ENCODE measurements around the gene GBA3.

GBA3 gene

DNA sequence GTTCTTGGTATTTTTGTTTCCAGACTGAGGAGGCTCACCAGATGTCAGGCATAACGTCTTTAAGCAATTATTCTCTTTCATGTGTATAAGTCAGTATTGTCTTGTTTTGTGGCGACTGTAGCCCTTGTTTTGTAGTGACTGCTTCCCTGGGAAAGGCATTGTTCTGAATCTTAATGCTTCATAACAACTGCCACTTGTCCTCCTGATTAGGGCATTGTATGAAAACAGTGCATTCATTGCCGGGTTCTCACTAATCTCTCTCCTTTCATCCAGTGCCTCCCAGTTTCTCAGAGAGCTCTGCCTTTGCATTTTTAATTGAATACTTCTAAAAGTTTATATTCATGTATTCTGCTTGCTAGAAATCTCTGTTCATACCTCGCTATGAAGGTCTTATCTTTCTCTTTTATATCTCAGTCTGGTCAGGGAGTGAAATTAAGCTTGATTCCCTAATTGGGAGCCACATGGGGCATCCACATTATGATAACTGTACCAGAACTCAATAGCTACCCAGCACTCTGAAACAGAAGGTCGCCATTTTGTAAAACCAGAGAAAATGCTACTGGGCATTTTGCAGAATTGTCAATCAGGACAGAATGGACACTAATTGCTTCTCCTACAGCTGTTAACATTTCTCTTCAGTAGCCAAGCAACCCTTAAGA is 149.8 kb downstream of the GBA3 start (continued):
- TF ChIP-seq, protein P1, sequence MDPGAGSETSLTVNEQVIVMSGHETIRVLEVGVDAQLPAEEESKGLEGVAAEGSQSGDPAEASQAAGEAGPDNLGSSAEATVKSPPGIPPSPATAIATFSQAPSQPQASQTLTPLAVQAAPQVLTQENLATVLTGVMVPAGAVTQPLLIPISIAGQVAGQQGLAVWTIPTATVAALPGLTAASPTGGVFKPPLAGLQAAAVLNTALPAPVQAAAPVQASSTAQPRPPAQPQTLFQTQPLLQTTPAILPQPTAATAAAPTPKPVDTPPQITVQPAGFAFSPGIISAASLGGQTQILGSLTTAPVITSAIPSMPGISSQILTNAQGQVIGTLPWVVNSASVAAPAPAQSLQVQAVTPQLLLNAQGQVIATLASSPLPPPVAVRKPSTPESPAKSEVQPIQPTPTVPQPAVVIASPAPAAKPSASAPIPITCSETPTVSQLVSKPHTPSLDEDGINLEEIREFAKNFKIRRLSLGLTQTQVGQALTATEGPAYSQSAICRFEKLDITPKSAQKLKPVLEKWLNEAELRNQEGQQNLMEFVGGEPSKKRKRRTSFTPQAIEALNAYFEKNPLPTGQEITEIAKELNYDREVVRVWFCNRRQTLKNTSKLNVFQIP (CRISPR knock-in tag; IDR thresholded peaks at IDR 0.05; ENCODE audit: borderline replicate concordance, low read depth) = no peak
- TF ChIP-seq OSR1 (CRISPR knock-in tag; IDR thresholded peaks at IDR 0.05) = no peak
- no peak for TF ChIP-seq ZNF70 (CRISPR knock-in tag; IDR thresholded peaks at IDR 0.05)
- TF ChIP-seq, protein P2, sequence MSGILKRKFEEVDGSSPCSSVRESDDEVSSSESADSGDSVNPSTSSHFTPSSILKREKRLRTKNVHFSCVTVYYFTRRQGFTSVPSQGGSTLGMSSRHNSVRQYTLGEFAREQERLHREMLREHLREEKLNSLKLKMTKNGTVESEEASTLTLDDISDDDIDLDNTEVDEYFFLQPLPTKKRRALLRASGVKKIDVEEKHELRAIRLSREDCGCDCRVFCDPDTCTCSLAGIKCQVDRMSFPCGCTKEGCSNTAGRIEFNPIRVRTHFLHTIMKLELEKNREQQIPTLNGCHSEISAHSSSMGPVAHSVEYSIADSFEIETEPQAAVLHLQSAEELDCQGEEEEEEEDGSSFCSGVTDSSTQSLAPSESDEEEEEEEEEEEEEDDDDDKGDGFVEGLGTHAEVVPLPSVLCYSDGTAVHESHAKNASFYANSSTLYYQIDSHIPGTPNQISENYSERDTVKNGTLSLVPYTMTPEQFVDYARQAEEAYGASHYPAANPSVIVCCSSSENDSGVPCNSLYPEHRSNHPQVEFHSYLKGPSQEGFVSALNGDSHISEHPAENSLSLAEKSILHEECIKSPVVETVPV (CRISPR knock-in tag; IDR thresholded peaks at IDR 0.05) = no peak
- no peak for TF ChIP-seq ESRRG (CRISPR knock-in tag; IDR thresholded peaks at IDR 0.05)
- TF ChIP-seq, protein P3, sequence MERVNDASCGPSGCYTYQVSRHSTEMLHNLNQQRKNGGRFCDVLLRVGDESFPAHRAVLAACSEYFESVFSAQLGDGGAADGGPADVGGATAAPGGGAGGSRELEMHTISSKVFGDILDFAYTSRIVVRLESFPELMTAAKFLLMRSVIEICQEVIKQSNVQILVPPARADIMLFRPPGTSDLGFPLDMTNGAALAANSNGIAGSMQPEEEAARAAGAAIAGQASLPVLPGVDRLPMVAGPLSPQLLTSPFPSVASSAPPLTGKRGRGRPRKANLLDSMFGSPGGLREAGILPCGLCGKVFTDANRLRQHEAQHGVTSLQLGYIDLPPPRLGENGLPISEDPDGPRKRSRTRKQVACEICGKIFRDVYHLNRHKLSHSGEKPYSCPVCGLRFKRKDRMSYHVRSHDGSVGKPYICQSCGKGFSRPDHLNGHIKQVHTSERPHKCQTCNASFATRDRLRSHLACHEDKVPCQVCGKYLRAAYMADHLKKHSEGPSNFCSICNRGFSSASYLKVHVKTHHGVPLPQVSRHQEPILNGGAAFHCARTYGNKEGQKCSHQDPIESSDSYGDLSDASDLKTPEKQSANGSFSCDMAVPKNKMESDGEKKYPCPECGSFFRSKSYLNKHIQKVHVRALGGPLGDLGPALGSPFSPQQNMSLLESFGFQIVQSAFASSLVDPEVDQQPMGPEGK (CRISPR knock-in tag; IDR thresholded peaks at IDR 0.05; ENCODE audit: borderline replicate concordance) = no peak
- no peak for TF ChIP-seq ZNF8 (CRISPR knock-in tag; IDR thresholded peaks at IDR 0.05)
- TF ChIP-seq BACH2 (CRISPR knock-in tag; IDR thresholded peaks at IDR 0.05; ENCODE audit: borderline replicate concordance) = no peak

DNA sequence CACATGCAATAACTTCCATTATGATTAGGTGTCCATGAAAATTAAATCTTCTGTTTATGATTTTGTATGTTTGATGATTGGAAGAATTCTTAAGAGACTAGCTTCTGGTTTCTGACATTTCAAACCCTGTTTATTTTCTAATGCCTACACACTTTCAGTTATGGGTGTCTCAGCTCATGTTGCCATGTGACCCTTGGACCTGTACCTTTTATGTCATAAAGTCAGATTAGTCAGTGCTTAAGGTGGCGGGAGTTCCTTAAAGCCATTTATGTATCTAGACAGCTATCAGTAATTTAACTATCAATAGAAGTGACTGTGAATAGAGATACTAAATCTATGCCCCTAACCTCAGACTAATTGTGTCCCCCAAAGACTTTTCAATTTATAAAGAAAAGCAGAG is 155.6 kb downstream of the GBA3 start:
- ATAC-seq = no peak
- no peak for TF ChIP-seq SNAI2 (CRISPR knock-in tag; IDR thresholded peaks at IDR 0.05)

- no peak for ATAC-seq
- TF ChIP-seq ESRRG (CRISPR knock-in tag; IDR thresholded peaks at IDR 0.05) = no peak
- TF ChIP-seq TCF4 (CRISPR knock-in tag; IDR thresholded peaks at IDR 0.05; ENCODE audit: borderline replicate concordance) = no peak
- TF ChIP-seq ISL1 (CRISPR knock-in tag; IDR thresholded peaks at IDR 0.05) = no peak
- TF ChIP-seq, protein P4, sequence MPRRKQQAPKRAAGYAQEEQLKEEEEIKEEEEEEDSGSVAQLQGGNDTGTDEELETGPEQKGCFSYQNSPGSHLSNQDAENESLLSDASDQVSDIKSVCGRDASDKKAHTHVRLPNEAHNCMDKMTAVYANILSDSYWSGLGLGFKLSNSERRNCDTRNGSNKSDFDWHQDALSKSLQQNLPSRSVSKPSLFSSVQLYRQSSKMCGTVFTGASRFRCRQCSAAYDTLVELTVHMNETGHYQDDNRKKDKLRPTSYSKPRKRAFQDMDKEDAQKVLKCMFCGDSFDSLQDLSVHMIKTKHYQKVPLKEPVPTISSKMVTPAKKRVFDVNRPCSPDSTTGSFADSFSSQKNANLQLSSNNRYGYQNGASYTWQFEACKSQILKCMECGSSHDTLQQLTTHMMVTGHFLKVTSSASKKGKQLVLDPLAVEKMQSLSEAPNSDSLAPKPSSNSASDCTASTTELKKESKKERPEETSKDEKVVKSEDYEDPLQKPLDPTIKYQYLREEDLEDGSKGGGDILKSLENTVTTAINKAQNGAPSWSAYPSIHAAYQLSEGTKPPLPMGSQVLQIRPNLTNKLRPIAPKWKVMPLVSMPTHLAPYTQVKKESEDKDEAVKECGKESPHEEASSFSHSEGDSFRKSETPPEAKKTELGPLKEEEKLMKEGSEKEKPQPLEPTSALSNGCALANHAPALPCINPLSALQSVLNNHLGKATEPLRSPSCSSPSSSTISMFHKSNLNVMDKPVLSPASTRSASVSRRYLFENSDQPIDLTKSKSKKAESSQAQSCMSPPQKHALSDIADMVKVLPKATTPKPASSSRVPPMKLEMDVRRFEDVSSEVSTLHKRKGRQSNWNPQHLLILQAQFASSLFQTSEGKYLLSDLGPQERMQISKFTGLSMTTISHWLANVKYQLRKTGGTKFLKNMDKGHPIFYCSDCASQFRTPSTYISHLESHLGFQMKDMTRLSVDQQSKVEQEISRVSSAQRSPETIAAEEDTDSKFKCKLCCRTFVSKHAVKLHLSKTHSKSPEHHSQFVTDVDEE (CRISPR knock-in tag; IDR thresholded peaks at IDR 0.05) = no peak
- TF ChIP-seq OSR1 (CRISPR knock-in tag; IDR thresholded peaks at IDR 0.05) = no peak
- TF ChIP-seq PPARA (CRISPR knock-in tag; IDR thresholded peaks at IDR 0.05; ENCODE audit: borderline replicate concordance) = no peak
- TF ChIP-seq TOX (CRISPR knock-in tag; IDR thresholded peaks at IDR 0.05; ENCODE audit: borderline replicate concordance) = no peak
- TF ChIP-seq ARNTL (CRISPR knock-in tag; IDR thresholded peaks at IDR 0.05; ENCODE audit: borderline replicate concordance, low read depth) = no peak
- TF ChIP-seq SNAI2 (CRISPR knock-in tag; IDR thresholded peaks at IDR 0.05) = no peak
- TF ChIP-seq ZFP30 (CRISPR knock-in tag; IDR thresholded peaks at IDR 0.05) = no peak
- no peak for TF ChIP-seq ZNF565 (CRISPR knock-in tag; conservative IDR thresholded peaks at IDR 0.05; ENCODE audit: low read depth)
- TF ChIP-seq CSDC2 (CRISPR knock-in tag; IDR thresholded peaks at IDR 0.05) = no peak
These were observed 157.3 kb downstream of the GBA3 start for GRCh38 chr4:22850055-22850454.

DNA sequence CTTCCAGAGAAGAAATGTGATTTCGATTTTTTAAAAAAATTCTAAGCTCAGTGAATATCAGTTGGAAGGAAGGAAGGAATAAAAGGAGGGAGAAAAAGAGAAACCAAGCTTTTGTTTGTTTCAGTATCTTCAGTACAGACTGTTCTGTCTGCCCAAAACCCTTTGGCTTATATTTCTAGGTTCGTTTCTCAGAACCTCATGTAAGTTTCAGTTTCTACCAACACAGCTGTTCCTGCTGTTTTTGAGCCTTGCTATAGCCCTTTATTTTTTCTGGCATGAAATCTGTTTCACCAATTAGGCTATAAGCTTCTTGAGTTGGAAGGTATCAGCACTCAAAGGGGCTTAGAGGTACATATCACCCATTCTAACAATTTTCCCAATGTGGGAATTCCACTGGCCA is 157.9 kb downstream of the GBA3 start:
- no peak for ATAC-seq
- no peak for TF ChIP-seq TCF4 (CRISPR knock-in tag; IDR thresholded peaks at IDR 0.05; ENCODE audit: borderline replicate concordance)

GRCh38 chr4:22857411-22857810 is 164.7 kb downstream of the GBA3 start:
- no peak for ATAC-seq
- TF ChIP-seq, protein P3 (CRISPR knock-in tag; IDR thresholded peaks at IDR 0.05; ENCODE audit: borderline replicate concordance) = no peak
- no peak for TF ChIP-seq ZNF70 (CRISPR knock-in tag; IDR thresholded peaks at IDR 0.05)
- no peak for TF ChIP-seq ISL1 (CRISPR knock-in tag; IDR thresholded peaks at IDR 0.05)
- TF ChIP-seq ZFP3 (CRISPR knock-in tag; IDR thresholded peaks at IDR 0.05) = no peak
- TF ChIP-seq TCF4 (CRISPR knock-in tag; IDR thresholded peaks at IDR 0.05; ENCODE audit: borderline replicate concordance) = no peak
- no peak for TF ChIP-seq SNAI2 (CRISPR knock-in tag; IDR thresholded peaks at IDR 0.05)
- TF ChIP-seq ZC3H10 (CRISPR knock-in tag; IDR thresholded peaks at IDR 0.05) = no peak
- no peak for TF ChIP-seq ZFP30 (CRISPR knock-in tag; IDR thresholded peaks at IDR 0.05)
- TF ChIP-seq BACH2 (CRISPR knock-in tag; IDR thresholded peaks at IDR 0.05; ENCODE audit: borderline replicate concordance) = no peak
- TF ChIP-seq PPARA (CRISPR knock-in tag; IDR thresholded peaks at IDR 0.05; ENCODE audit: borderline replicate concordance) = no peak
- no peak for TF ChIP-seq RARB (CRISPR knock-in tag; IDR thresholded peaks at IDR 0.05)

Measured in SK-N-SH treated with all-trans-retinoic acid at 6 μM for 48 hours (cell line).